Measurements from ENCODE around the gene SLC31A1. TPM values are rescaled to one million over a fixed set of nuclear protein-coding genes. Genes with fewer than 3 reads are reported as not detected.

SLC31A1 gene
- total and polyA plus RNA-seq, 2 of the 8 experiments (the other 6 are each of a cell fraction or from before 2014, with no cell fraction given) = 23.9 to 40.8 TPM

GRCh38 chr9:113241161-113241560, 19.8 kb downstream of the SLC31A1 start (continued):
- TF ChIP-seq CHD7 (IDR thresholded peaks at IDR 0.05; ENCODE audit: insufficient replicate concordance, low read length) = no peak
